Heart left ventricle (tissue), 16 donors: ENCODE measurements around the gene ZNF511. TPM values are rescaled to one million over a fixed set of nuclear protein-coding genes. Genes with fewer than 3 reads are reported as not detected.
A peak's percentile ranks its signal among the peaks of the same experiment; 100 is the strongest.

Experiments
- ATAC-seq, 4 donors: fragments of 200-7000 bp; cut with Tn5 transposase; one replicate each; pipeline ENCODE4 v1.9.1; 2020 to 2022; ENCODE audit warnings: moderate library complexity in 4 of 4, mild to moderate bottlenecking in 3 of 4, moderate number of reproducible peaks in 1 of 4
- DNase-seq, 5 donors: peaks; one replicate each; pipeline ENCODE4 v3.0.0-alpha.2; 2020
- H3K27ac ChIP-seq, 12 donors: fragments of 200-600 bp; sonication (generic) in 4 of 12; one replicate each; pipeline versions ENCODE4 v1.5.0 to v1.8.0; 2016 to 2022; ENCODE audit warnings: mild to moderate bottlenecking in 2 of 12
- H3K27me3 ChIP-seq, 9 donors: fragments of 200-600 bp; sonication (generic) in 2 of 9; one replicate each; pipeline versions ENCODE4 v1.5.1 to v1.8.0; 2016 to 2022; ENCODE audit warnings: mild to moderate bottlenecking in 3 of 9
- H3K36me3 ChIP-seq, 9 donors: fragments of 200-600 bp; sonication (generic) in 2 of 9; one replicate each; pipeline versions ENCODE4 v1.5.0 to v1.8.0; 2018 to 2022; ENCODE audit warnings: mild to moderate bottlenecking in 2 of 9
- H3K4me1 ChIP-seq, 12 donors: fragments of 200-600 bp; sonication (generic) in 4 of 12; one replicate each; pipeline versions ENCODE4 v1.5.0 to v1.8.0; 2016 to 2022; ENCODE audit warnings: mild to moderate bottlenecking in 3 of 12
- H3K4me3 ChIP-seq, 12 donors: fragments of 200-600 bp; sonication (generic) in 4 of 12; one replicate each; pipeline versions ENCODE4 v1.5.0 to v1.8.0; 2017 to 2022; ENCODE audit warnings: mild to moderate bottlenecking in 9 of 12, moderate library complexity in 4 of 12
- H3K9me3 ChIP-seq, 12 donors: fragments of 200-600 bp; sonication (generic) in 4 of 12; one replicate each; pipeline versions ENCODE4 v1.5.0 to v1.8.0; 2016 to 2022; ENCODE audit warnings: mild to moderate bottlenecking in 1 of 12
- CTCF ChIP-seq, 12 donors: fragments of 200-600 bp; sonication (generic) in 4 of 12; IDR thresholded peaks; one replicate each; pipeline versions ENCODE4 v1.5.0 to v1.8.0; 2018 to 2022; ENCODE audit warnings: antibody characterized with exemption in 12 of 12, mild to moderate bottlenecking in 5 of 12
- POLR2A ChIP-seq, 2 donors: fragments of 450-650 bp; IDR thresholded peaks; one replicate each; pipeline ENCODE4 v1.6.1; 2017; ENCODE audit warnings: antibody characterized with exemption in 2 of 2, mild to moderate bottlenecking in 2 of 2, moderate library complexity in 2 of 2
- WGBS, 4 donors: extraction: QIAGEN DNeasy Blood & Tissue Kit in 2 of 4; methylation state at CpG; one replicate each; pipeline versions ENCODE4 v1.1.5 to v1.1.7; 2013 to 2018; 5-methylcytosine and 5-hydroxymethylcytosine counted together
- intact Hi-C, 10 donors: fragments of 100-400 bp; cut with DNase I; formaldehyde crosslinking; loops; one replicate each; pipeline versions ENCODE4 v1.11.1 to v1.14.2; 2022
- polyA plus RNA-seq, 2 donors: library from polyadenylated mRNA; stranded (reverse); fragments of 200-250 nt; gene quantifications; one replicate each; pipeline ENCODE4 v1.2.3, GENCODE V29; 2013
- total RNA-seq, 9 donors: library from RNA; depleted of rRNA in 2 of 9; stranded (reverse); fragments of >200 nt in 2 of 9; fragmentation: NEBNext Ultra II Directional in 3 of 9; extraction: Animal tissue kit (Norgen Biotek cat#: 25700) in 3 of 9; gene quantifications; one replicate each; pipeline versions ENCODE4 v1.1.0 to v1.2.4, GENCODE V29; 2016 to 2023
- donor health status: ischemic (EF 13 %, LVEDD 7.1; RV severe dilation, severe dysfunction).
- donor health status: healthy with polysubstance abuse.
- donor health status: DM: no; HTN: yes; CAD: no.
- donor health status: DM: no; HTN: no; CAD: no.
- donor health status: ischemic (EF 25% LVEDD 6.9; RV normal size, moderate dysfunction).
- donor health status: ischemic (EF 25% LVEDD 5.7; RV mildly dilated, moderate dysfunction).
- donor health status: healthy.
- donor health status: DM: yes; HTN: yes; CAD: no.
- donor health status: ischemic (EF 35%, LVEDD 5.7; RV mildly dilated, moderate dysfunction).
- donor health status: nonischemic (EF 11% LVEDD 7.7; RV severe dilation, severe dysfunction).
- donor health status: DM: yes; HTN: yes; CAD: no.
- donor health status: PGD.
- donor health status: ischemic (EF 29% LVEDD 5.4; RV normal size, mild dysfunction).
- donor health status: nonischemic (EF 23%, LVEDD 6.1; RV moderate dilation, normal function).

The ZNF511 gene
- total and polyA plus RNA-seq, 11 donors, result 34.5 to 80.4 (median 41.8) TPM

- DNase-seq, result no peak
- Histone ChIP-seq H3K27ac (no peak overlapping the region), H3K36me3 (no peaks in the 10 kb centered on the region), H3K4me1 (no peaks in the 10 kb centered on the region), H3K9me3 (no peaks in the 10 kb centered on the region), H3K4me3 (no peak overlapping the region), H3K27me3 (peaks cover 6 to 79% (median 30%) of the 10 kb centered on the region in 9 donors)
- WGBS, 4 donors, result 76 to 89% (median 78%) methylated on average over 8 of the region's 8 CpGs
- intact Hi-C loops, result no loop called here
- TF ChIP-seq CTCF (IDR thresholded peaks at IDR 0.05) (no peak), POLR2A (IDR thresholded peaks at IDR 0.05) (no peak)
- ATAC-seq, result no peak
Measured at GRCh38 chr10:133342942-133343341, 34.2 kb downstream of the ZNF511 start.

GRCh38 chr10:133343558-133343957 is 34.8 kb downstream of the ZNF511 start:
- intact Hi-C loops, result no loop called here
- DNase-seq, result no peak
- Histone ChIP-seq H3K36me3 (no peaks in the 10 kb centered on the region), H3K4me3 (no peak overlapping the region), H3K4me1 (no peaks in the 10 kb centered on the region), H3K27ac (no peak overlapping the region), H3K9me3 (no peaks in the 10 kb centered on the region), H3K27me3 (peaks cover 5 to 81% (median 34%) of the 10 kb centered on the region in 9 donors)
- 54 to 72% (median 63%) methylated on average over 9 of the region's 9 CpGs for WGBS, 4 donors
- TF ChIP-seq CTCF (IDR thresholded peaks at IDR 0.05) (no peak), POLR2A (IDR thresholded peaks at IDR 0.05) (no peak)
- ATAC-seq, result no peak

- H3K27me3 ChIP-seq, result peaks cover 5 to 78% (median 34%) of the 10 kb centered on the region in 9 donors
- intact Hi-C loops, result no loop called here
- ATAC-seq (no peak), DNase-seq (no peak)
- TF ChIP-seq POLR2A (IDR thresholded peaks at IDR 0.05) (no peak), CTCF (IDR thresholded peaks at IDR 0.05) (no peak)
- no peak overlapping the region for H3K4me3 ChIP-seq
- H3K36me3 ChIP-seq, result no peaks in the 10 kb centered on the region
- 57 to 73% (median 68%) methylated on average over 5 of the region's 5 CpGs for WGBS, 4 donors
- H3K4me1 ChIP-seq, result no peaks in the 10 kb centered on the region
- H3K27ac ChIP-seq, result no peak overlapping the region
- no peaks in the 10 kb centered on the region for H3K9me3 ChIP-seq
Measured at GRCh38 chr10:133344236-133344635, 35.5 kb downstream of the ZNF511 start.

GRCh38 chr10:133346413-133346812 is 37.7 kb downstream of the ZNF511 start:
- no peaks in the 10 kb centered on the region for H3K36me3 ChIP-seq
- TF ChIP-seq CTCF (IDR thresholded peaks at IDR 0.05), result no peak
- no peak for TF ChIP-seq POLR2A (IDR thresholded peaks at IDR 0.05)
- DNase-seq (peak in 1 of 5 donors; percentile 28), ATAC-seq (no peak)
- 56 to 60% (median 58%) methylated on average over 11 of the region's 11 CpGs for WGBS, 4 donors
- H3K9me3 ChIP-seq, result no peaks in the 10 kb centered on the region
- H3K4me3 ChIP-seq, result no peak overlapping the region
- H3K27me3 ChIP-seq, result peaks cover 5 to 66% (median 34%) of the 10 kb centered on the region in 9 donors
- intact Hi-C loops, result no loop called here
- H3K27ac ChIP-seq, result no peak overlapping the region
- no peaks in the 10 kb centered on the region for H3K4me1 ChIP-seq
